GM12891 (cell line): ENCODE results near the gene USP17L17. TPM values are rescaled to one million over a fixed set of nuclear protein-coding genes. Genes with fewer than 3 reads are reported as not detected.
"Not testable (repeated sequence)": the region's sequence is repeated elsewhere in the genome, so short reads cannot be mapped to it uniquely, and the experiment has no call there.

Source experiments
- DNase-seq: peaks from one replicate; pipeline ENCODE4 v3.0.0; 2011; ENCODE audit warnings: low spot score; ENCODE audit not compliant: insufficient read length
- FAIRE-seq: peaks from 2 replicates; lab custom pipeline; 2011; peaks lifted over from hg19 to GRCh38; lab: Jason Lieb, UNC
- polyA plus RNA-seq: library from polyadenylated mRNA; unstranded; fragments of >200 nt; gene quantifications from one replicate; pipeline ENCODE4 v1.2.1, GENCODE V29; 2012; ENCODE audit warnings: low read depth, missing spikeins, inconsistent platforms; ENCODE audit not compliant: missing spikeins

USP17L17 gene
- polyA plus RNA-seq = 0.08 TPM

- not testable (repeated sequence) for FAIRE-seq, DNase-seq
Observed at GRCh38 chr4:9243579-9243978, at the start of gene USP17L17. TSS of gene USP17L17 (plus strand) at chr4:9243879. CDS start at chr4:9243879, 0 bp downstream.

- FAIRE-seq = not testable (repeated sequence)
Observed at GRCh38 chr4:9210357-9210756, 33.3 kb upstream of the USP17L17 start, which contains the start of gene USP17L10. TSS of gene USP17L10 (plus strand) at chr4:9210657. CDS start at chr4:9210657, 0 bp downstream.

GRCh38 chr4:9214701-9215100 lies 29.0 kb upstream of the USP17L17 start:
- not testable (repeated sequence) for DNase-seq, FAIRE-seq

More at GRCh38 chr4:9210357-9210756, 33.3 kb upstream of the USP17L17 start, which contains the start of gene USP17L10:
- not testable (repeated sequence) for DNase-seq

- FAIRE-seq = not testable (repeated sequence)
Observed at GRCh38 chr4:9215105-9215504, 28.6 kb upstream of the USP17L17 start, which contains the start of gene USP17L11. TSS of gene USP17L11 (plus strand) at chr4:9215405. CDS start at chr4:9215405, 0 bp downstream.

GRCh38 chr4:9219852-9220251 lies 23.8 kb upstream of the USP17L17 start, which contains the start of gene USP17L12:
TSS of gene USP17L12 (plus strand) at chr4:9220152. CDS start at chr4:9220152, 0 bp downstream.
- FAIRE-seq, DNase-seq: not testable (repeated sequence)

More at GRCh38 chr4:9215105-9215504, 28.6 kb upstream of the USP17L17 start, which contains the start of gene USP17L11:
- DNase-seq = not testable (repeated sequence)

GRCh38 chr4:9224596-9224995 lies 19.1 kb upstream of the USP17L17 start, which contains the start of gene USP17L13:
TSS of gene USP17L13 (plus strand) at chr4:9224896. CDS start at chr4:9224896, 0 bp downstream.
- not testable (repeated sequence) for DNase-seq, FAIRE-seq

GRCh38 chr4:9230249-9230648 lies 13.4 kb upstream of the USP17L17 start:
- FAIRE-seq = not testable (repeated sequence)

GRCh38 chr4:9234085-9234484 lies 9.6 kb upstream of the USP17L17 start, which contains the start of gene USP17L15:
TSS of gene USP17L15 (plus strand) at chr4:9234385. CDS start at chr4:9234385, 0 bp downstream.
- FAIRE-seq, DNase-seq: not testable (repeated sequence)

More at GRCh38 chr4:9230249-9230648, 13.4 kb upstream of the USP17L17 start:
- DNase-seq = not testable (repeated sequence)

GRCh38 chr4:9238461-9238860 lies 5.2 kb upstream of the USP17L17 start:
- FAIRE-seq, DNase-seq: not testable (repeated sequence)

- FAIRE-seq, DNase-seq: not testable (repeated sequence)
Observed at GRCh38 chr4:9247953-9248680, 4.4 kb downstream of the USP17L17 start, which contains the start of gene USP17L18. TSS of gene USP17L18 (plus strand) at chr4:9248630. CDS start at chr4:9248630, 0 bp downstream.

GRCh38 chr4:9253078-9253477 lies 9.4 kb downstream of the USP17L17 start, which contains the start of gene USP17L19:
TSS of gene USP17L19 (plus strand) at chr4:9253378. CDS start at chr4:9253378, 0 bp downstream.
- not testable (repeated sequence) for DNase-seq, FAIRE-seq

GRCh38 chr4:9257824-9258223 lies 14.1 kb downstream of the USP17L17 start, which contains the start of gene USP17L20:
TSS of gene USP17L20 (plus strand) at chr4:9258124. CDS start at chr4:9258124, 0 bp downstream.
- DNase-seq, FAIRE-seq: not testable (repeated sequence)

- FAIRE-seq, DNase-seq: not testable (repeated sequence)
Observed at GRCh38 chr4:9262572-9262971, 18.9 kb downstream of the USP17L17 start, which contains the start of gene USP17L21. TSS of gene USP17L21 (plus strand) at chr4:9262872. CDS start at chr4:9262872, 0 bp downstream.

- not testable (repeated sequence) for FAIRE-seq, DNase-seq
Observed at GRCh38 chr4:9267319-9267718, 23.6 kb downstream of the USP17L17 start, which contains the start of gene USP17L22. TSS of gene USP17L22 (plus strand) at chr4:9267619. CDS start at chr4:9267619, 0 bp downstream.

- not testable (repeated sequence) for FAIRE-seq, DNase-seq
Observed at GRCh38 chr4:9271719-9272118, 28.0 kb downstream of the USP17L17 start.
